Left ventricle myocardium inferior (tissue), 1 donor: ENCODE measurements around the gene NCAPH2. TPM values are rescaled to one million over a fixed set of nuclear protein-coding genes. Genes with fewer than 3 reads are reported as not detected.
A peak's percentile ranks its signal among the peaks of the same experiment; 100 is the strongest.

Experiments
- DNase-seq: peaks from one replicate; pipeline ENCODE4 v3.0.0-alpha.2; 2020
- H3K27ac ChIP-seq: fragments of 200-600 bp; replicated peaks from 2 replicates; pipeline ENCODE4 v1.8.0; 2021
- H3K27me3 ChIP-seq: fragments of 200-600 bp; 2 replicates; pipeline ENCODE4 v1.8.0; 2021; ENCODE audit warnings: low read depth
- H3K36me3 ChIP-seq: fragments of 200-600 bp; 2 replicates; pipeline ENCODE4 v1.8.0; 2021
- H3K4me1 ChIP-seq: fragments of 200-600 bp; 2 replicates; pipeline ENCODE4 v1.8.0; 2021
- H3K4me3 ChIP-seq: fragments of 200-600 bp; 2 replicates; pipeline ENCODE4 v1.8.0; 2021; ENCODE audit warnings: mild to moderate bottlenecking, moderate library complexity
- H3K9me3 ChIP-seq: fragments of 200-600 bp; replicated peaks from 2 replicates; pipeline ENCODE4 v1.8.0; 2021
- CTCF ChIP-seq: fragments of 200-600 bp; IDR thresholded peaks from 2 replicates; pipeline ENCODE4 v1.8.0; 2021; ENCODE audit warnings: antibody characterized with exemption, mild to moderate bottlenecking, borderline replicate concordance
- intact Hi-C: fragments of 100-400 bp; cut with micrococcal nuclease; formaldehyde crosslinking; loops from one replicate; pipeline ENCODE4 v1.11.0; 2022
- total RNA-seq: library from RNA; stranded (reverse); fragmentation: NEBNext Ultra II Directional; extraction: Animal tissue kit (Norgen Biotek cat#: 25700); gene quantifications from one replicate; pipeline ENCODE4 v1.2.1, GENCODE V29; 2021
- donor health status: DM: no; HTN: yes; CAD: no; lungs with severe emphysema.

NCAPH2 gene
- total RNA-seq, 1 donor from 2014 or later, result 27.7 TPM

GRCh38 chr22:50548921-50549790 is 41.1 kb downstream of the NCAPH2 start:
- Histone ChIP-seq H3K27ac (no peak overlapping the region), H3K36me3 (no peaks in the 10 kb centered on the region), H3K9me3 (no peaks in the 10 kb centered on the region), H3K4me3 (peak overlapping the region; percentile 52), H3K27me3 (peaks cover 78% of the 10 kb centered on the region), H3K4me1 (peaks cover 23% of the 10 kb centered on the region)
- TF ChIP-seq CTCF, result no peak
- DNase-seq, result no peak
- intact Hi-C loops, result no loop called here

- H3K4me3 ChIP-seq, result no peak overlapping the region
- intact Hi-C loops, result no loop called here
- DNase-seq, result no peak
- H3K27ac ChIP-seq, result no peak overlapping the region
- no peaks in the 10 kb centered on the region for H3K36me3 ChIP-seq
- no peak for TF ChIP-seq CTCF
- H3K27me3 ChIP-seq, result peaks cover 65% of the 10 kb centered on the region
- peaks cover 18% of the 10 kb centered on the region for H3K4me1 ChIP-seq
- H3K9me3 ChIP-seq, result no peaks in the 10 kb centered on the region
These were observed 42.4 kb downstream of the NCAPH2 start for GRCh38 chr22:50550395-50550794.

- Histone ChIP-seq H3K4me1 (peaks cover 18% of the 10 kb centered on the region), H3K27ac (no peak overlapping the region), H3K9me3 (no peaks in the 10 kb centered on the region), H3K27me3 (peaks cover 56% of the 10 kb centered on the region), H3K4me3 (no peak overlapping the region), H3K36me3 (no peaks in the 10 kb centered on the region)
- no peak for DNase-seq
- intact Hi-C loops, result no loop called here
- TF ChIP-seq CTCF, result no peak
These were observed 43.2 kb downstream of the NCAPH2 start for GRCh38 chr22:50551160-50551752.

GRCh38 chr22:50553310-50553709 is 45.3 kb downstream of the NCAPH2 start:
- H3K27ac ChIP-seq, result no peak overlapping the region
- no peaks in the 10 kb centered on the region for H3K9me3 ChIP-seq
- intact Hi-C loops, result no loop called here
- TF ChIP-seq CTCF, result no peak
- H3K36me3 ChIP-seq, result no peaks in the 10 kb centered on the region
- DNase-seq, result no peak
- H3K4me3 ChIP-seq, result no peak overlapping the region
- H3K27me3 ChIP-seq, result peaks cover 38% of the 10 kb centered on the region
- H3K4me1 ChIP-seq, result peaks cover 8% of the 10 kb centered on the region

GRCh38 chr22:50556703-50557102 is 48.7 kb downstream of the NCAPH2 start:
- intact Hi-C loops, result no loop called here
- DNase-seq, result no peak
- H3K36me3 ChIP-seq, result no peaks in the 10 kb centered on the region
- TF ChIP-seq CTCF, result no peak
- no peaks in the 10 kb centered on the region for H3K4me1 ChIP-seq
- H3K9me3 ChIP-seq, result no peaks in the 10 kb centered on the region
- H3K27ac ChIP-seq, result no peak overlapping the region
- H3K27me3 ChIP-seq, result peaks cover 4% of the 10 kb centered on the region
- H3K4me3 ChIP-seq, result no peak overlapping the region
